ENCODE results near the gene KLK8.

The KLK8 gene

GRCh38 chr19:51001515-51001914 is at the start of gene KLK8:
Gene KLK8 (minus strand): TSS chr19:51001604. CDS start chr19:51001167, 437 bp downstream.
- DNase-seq = no peak

GRCh38 chr19:51047031-51047335 is 45.6 kb upstream of the KLK8 start:
- DNase-seq = no peak

- no peak for DNase-seq
Observed at GRCh38 chr19:51044327-51044726, 42.9 kb upstream of the KLK8 start.

- DNase-seq = no peak
Observed at GRCh38 chr19:51043497-51043896, 42.1 kb upstream of the KLK8 start.

- DNase-seq = no peak
Observed at GRCh38 chr19:51040151-51040550, 38.7 kb upstream of the KLK8 start.

GRCh38 chr19:51036519-51036918 is 35.1 kb upstream of the KLK8 start:
- no peak for DNase-seq

GRCh38 chr19:51034704-51035103 is 33.3 kb upstream of the KLK8 start, which contains the start of gene KLK12:
Gene KLK12 (minus strand): TSS chr19:51035002. CDS start chr19:51034621, 381 bp downstream.
- DNase-seq = no peak

- no peak for DNase-seq
Observed at GRCh38 chr19:51031880-51032225, 30.4 kb upstream of the KLK8 start.

GRCh38 chr19:51031220-51031879 is 29.9 kb upstream of the KLK8 start:
- no peak for DNase-seq

GRCh38 chr19:51030631-51031030 is 29.2 kb upstream of the KLK8 start:
- no peak for DNase-seq

GRCh38 chr19:51029718-51030117 is 28.3 kb upstream of the KLK8 start:
- DNase-seq = no peak

GRCh38 chr19:51027873-51028272 is 26.5 kb upstream of the KLK8 start:
- no peak for DNase-seq

GRCh38 chr19:51027126-51027806 is 25.9 kb upstream of the KLK8 start:
- no peak for DNase-seq

GRCh38 chr19:51026554-51026831 is 25.1 kb upstream of the KLK8 start, which contains the start of gene KLK11:
Gene KLK11 (minus strand): TSS chr19:51026616. CDS start chr19:51025631, 985 bp downstream.
- DNase-seq = no peak

GRCh38 chr19:51025809-51026553 is 24.6 kb upstream of the KLK8 start:
- no peak for DNase-seq

GRCh38 chr19:51025401-51025800 is 24.0 kb upstream of the KLK8 start:
- no peak for DNase-seq

- no peak for DNase-seq
Observed at GRCh38 chr19:51024924-51025323, 23.5 kb upstream of the KLK8 start.

- no peak for DNase-seq
Observed at GRCh38 chr19:51023946-51024345, 22.5 kb upstream of the KLK8 start.

- DNase-seq = no peak
Observed at GRCh38 chr19:51022526-51022925, 21.1 kb upstream of the KLK8 start.

- DNase-seq = peak; percentile 81
Observed at GRCh38 chr19:51020988-51021651, 19.7 kb upstream of the KLK8 start.

- no peak for DNase-seq
Observed at GRCh38 chr19:51019544-51019925, 18.1 kb upstream of the KLK8 start, which contains the start of gene KLK10. Gene KLK10 (minus strand): TSS chr19:51019709. CDS start chr19:51019130, 579 bp downstream.

GRCh38 chr19:51018745-51019543 is 17.5 kb upstream of the KLK8 start:
- DNase-seq = no peak
